ENCODE measurements around the gene ZDHHC6.
A peak's percentile ranks its signal among the peaks of the same experiment; 100 is the strongest.
"Not testable (repeated sequence)": the region's sequence is repeated elsewhere in the genome, so short reads cannot be mapped to it uniquely, and the experiment has no call there.

ZDHHC6 gene

GRCh38 chr10:112388056-112388455, 58.7 kb downstream of the ZDHHC6 start:
- not testable (repeated sequence) for DNase-seq

- no peak for DNase-seq
Measured at GRCh38 chr10:112385201-112385600, 61.5 kb downstream of the ZDHHC6 start.

- DNase-seq = no peak
Measured at GRCh38 chr10:112384141-112384540, 62.6 kb downstream of the ZDHHC6 start.

GRCh38 chr10:112383325-112383724, 63.4 kb downstream of the ZDHHC6 start:
- peak; percentile 71 for DNase-seq

- DNase-seq = no peak
Measured at GRCh38 chr10:112382515-112383235, 64.0 kb downstream of the ZDHHC6 start.

Data from hematopoietic multipotent progenitor cell treated with erythropoietin and hydrocortisone succinate and interleukin-3 and kit ligand, for 8 days (in vitro differentiated cells).